H9 (cell line): ENCODE measurements around the gene STARD7. TPM values are rescaled to one million over a fixed set of nuclear protein-coding genes. Genes with fewer than 3 reads are reported as not detected.
"Not testable (repeated sequence)": the region's sequence is repeated elsewhere in the genome, so short reads cannot be mapped to it uniquely, and the experiment has no call there.

Source experiments
- DNase-seq: peaks from one replicate; pipeline ENCODE4 v3.0.0-alpha.2; 2017
- H2AFZ ChIP-seq: one replicate; pipeline ENCODE4 v1.6.1; 2013; ENCODE audit warnings: mild to moderate bottlenecking, low read length, control low read depth, moderate library complexity
- H2AK5ac ChIP-seq: 2 replicates; pipeline ENCODE4 v1.6.1; 2013; ENCODE audit warnings: low read length, control low read depth, mixed read lengths; ENCODE audit not compliant: insufficient read length
- H2BK120ac ChIP-seq: one replicate; pipeline ENCODE4 v1.6.1; 2013; ENCODE audit warnings: low read depth, mild to moderate bottlenecking, low read length, control low read depth, inconsistent platforms; ENCODE audit not compliant: poor library complexity, severe bottlenecking
- H2BK12ac ChIP-seq: 2 replicates; pipeline ENCODE4 v1.6.1; 2013; ENCODE audit warnings: low read length, control low read depth, mixed read lengths, low read depth; ENCODE audit not compliant: insufficient read length
- H2BK15ac ChIP-seq: 2 replicates; pipeline ENCODE4 v1.6.1; 2013; ENCODE audit warnings: low read depth, low read length, control low read depth
- H2BK20ac ChIP-seq: one replicate; pipeline ENCODE4 v1.6.1; 2013; ENCODE audit warnings: low read depth, mild to moderate bottlenecking, low read length, control low read depth, inconsistent platforms; ENCODE audit not compliant: poor library complexity, severe bottlenecking
- H2BK5ac ChIP-seq: 2 replicates; pipeline ENCODE4 v1.6.1; 2013; ENCODE audit warnings: low read length, control low read depth, mixed read lengths; ENCODE audit not compliant: insufficient read length
- H3K14ac ChIP-seq: 2 replicates; pipeline ENCODE4 v1.6.1; 2013; ENCODE audit warnings: low read length, control low read depth; ENCODE audit not compliant: insufficient read depth
- H3K18ac ChIP-seq: 2 replicates; pipeline ENCODE4 v1.6.1; 2013; ENCODE audit warnings: low read depth, mild to moderate bottlenecking, mixed read lengths, low read length, control low read depth; ENCODE audit not compliant: insufficient read length
- H3K23ac ChIP-seq: 2 replicates; pipeline ENCODE4 v1.6.1; 2013; ENCODE audit warnings: low read length, control low read depth, mixed read lengths, low read depth; ENCODE audit not compliant: insufficient read length
- H3K23me2 ChIP-seq: 2 replicates; pipeline ENCODE4 v1.6.1; 2013; ENCODE audit warnings: low read depth, mild to moderate bottlenecking, mixed read lengths, low read length, control low read depth; ENCODE audit not compliant: insufficient read length, poor library complexity, severe bottlenecking
- H3K27ac ChIP-seq: 2 replicates; pipeline ENCODE4 v1.5.1; 2013; ENCODE audit warnings: low read length, control low read depth, mixed read lengths, low read depth; ENCODE audit not compliant: insufficient read length
- H3K27me3 ChIP-seq: 2 replicates; pipeline ENCODE4 v1.6.1; 2013; ENCODE audit warnings: low read length, control low read depth, inconsistent platforms; ENCODE audit not compliant: insufficient read depth
- H3K4ac ChIP-seq: 2 replicates; pipeline ENCODE4 v1.6.1; 2013; ENCODE audit warnings: low read depth, mild to moderate bottlenecking, control low read depth, inconsistent platforms, low read length, moderate library complexity
- H3K4me1 ChIP-seq: 2 replicates; pipeline ENCODE4 v1.6.1; 2013; ENCODE audit warnings: low read length, control low read depth, inconsistent platforms; ENCODE audit not compliant: insufficient read depth
- H3K4me2 ChIP-seq: 2 replicates; pipeline ENCODE4 v1.6.1; 2013; ENCODE audit warnings: low read length, control low read depth, mixed read lengths; ENCODE audit not compliant: insufficient read length, insufficient read depth
- H3K56ac ChIP-seq: 2 replicates; pipeline ENCODE4 v1.6.1; 2013; ENCODE audit warnings: low read depth, mild to moderate bottlenecking, mixed read lengths, low read length, control low read depth; ENCODE audit not compliant: insufficient read length
- H3K79me1 ChIP-seq: 2 replicates; pipeline ENCODE4 v1.6.1; 2013; ENCODE audit warnings: low read depth, mild to moderate bottlenecking, moderate library complexity, low read length, control low read depth, inconsistent platforms; ENCODE audit not compliant: insufficient read depth, poor library complexity, severe bottlenecking
- H3K79me2 ChIP-seq: 2 replicates; pipeline ENCODE4 v1.6.1; 2013; ENCODE audit warnings: low read length, control low read depth, inconsistent platforms; ENCODE audit not compliant: insufficient read depth
- H3K9ac ChIP-seq: 2 replicates; pipeline ENCODE4 v1.6.1; 2013; ENCODE audit warnings: low read length, control low read depth, mixed read lengths; ENCODE audit not compliant: insufficient read length; ENCODE audit errors: extremely low read depth
- H3K9me3 ChIP-seq: one replicate; pipeline ENCODE4 v1.6.1; 2013; ENCODE audit warnings: low read depth, low read length, inconsistent platforms; ENCODE audit not compliant: control insufficient read depth
- H3T11ph ChIP-seq: one replicate; pipeline ENCODE4 v1.6.1; 2013; ENCODE audit warnings: mild to moderate bottlenecking, low read length, control low read depth, inconsistent platforms
- H4K20me1 ChIP-seq: one replicate; pipeline ENCODE4 v1.6.1; 2013; ENCODE audit not compliant: control insufficient read depth, insufficient read length, insufficient read depth
- H4K5ac ChIP-seq: 2 replicates; pipeline ENCODE4 v1.6.1; 2013; ENCODE audit warnings: low read depth, mild to moderate bottlenecking, mixed read lengths, low read length, control low read depth; ENCODE audit not compliant: insufficient read length
- H4K8ac ChIP-seq: replicated peaks from 2 replicates; pipeline ENCODE4 v1.6.1; 2013; ENCODE audit warnings: low read length, control low read depth, mixed read lengths, low read depth; ENCODE audit not compliant: insufficient read length
- H4K91ac ChIP-seq: 2 replicates; pipeline ENCODE4 v1.6.1; 2013; ENCODE audit warnings: low read depth, mild to moderate bottlenecking, moderate library complexity, mixed read lengths, low read length, control low read depth; ENCODE audit not compliant: insufficient read length
- H3K27ac Mint-ChIP-seq, 3 experiments: 2 replicates in 2 of 3; 3 replicates in 1 of 3; pipeline ENCODE4 v1.8.0; 2020 to 2021; ENCODE audit warnings: mixed read lengths in 3 of 3, mild to moderate bottlenecking in 1 of 3, moderate library complexity in 1 of 3
- H3K27me3 Mint-ChIP-seq: 2 replicates; pipeline ENCODE4 v1.8.0; 2021; ENCODE audit warnings: low read depth, mild to moderate bottlenecking, moderate library complexity, mixed read lengths
- H3K36me3 Mint-ChIP-seq, 3 experiments: 2 replicates in 2 of 3; 3 replicates in 1 of 3; pipeline ENCODE4 v1.8.0; 2020 to 2021; ENCODE audit warnings: low read depth in 3 of 3, mixed read lengths in 3 of 3; ENCODE audit not compliant: insufficient read depth in 1 of 3
- H3K4me1 Mint-ChIP-seq, 2 experiments: 2 replicates each; pipeline ENCODE4 v1.8.0; 2020; ENCODE audit warnings: mixed read lengths in 2 of 2
- H3K4me3 Mint-ChIP-seq, 2 experiments: 2 replicates in 1 of 2; 3 replicates in 1 of 2; pipeline ENCODE4 v1.8.0; 2020 to 2021; ENCODE audit warnings: mild to moderate bottlenecking in 2 of 2, mixed read lengths in 2 of 2, moderate library complexity in 1 of 2
- H3K9me3 Mint-ChIP-seq, 2 experiments: 2 replicates in 1 of 2; 3 replicates in 1 of 2; pipeline ENCODE4 v1.8.0; 2020; ENCODE audit warnings: mild to moderate bottlenecking in 2 of 2, mixed read lengths in 2 of 2, moderate library complexity in 1 of 2
- CTCF ChIP-seq: fragments of 200-600 bp; sonication (generic); conservative IDR thresholded peaks from 3 replicates; pipeline ENCODE4 v1.8.0; 2021; ENCODE audit warnings: antibody characterized with exemption, mild to moderate bottlenecking
- whole genome bisulfite sequencing: extraction: QIAGEN DNeasy Blood & Tissue Kit; methylation state at CpG from one replicate; pipeline ENCODE4 v1.1.7; 2013; ENCODE audit warnings: missing lambda C conversion rate, low lambda C conversion rate, mixed read lengths; ENCODE audit not compliant: insufficient read length; ENCODE audit errors: extremely low coverage; 5-methylcytosine and 5-hydroxymethylcytosine counted together
- total RNA-seq: library from RNA; stranded (reverse); gene quantifications from 2 replicates; pipeline ENCODE4 v1.2.1, GENCODE V29; 2021

STARD7 gene
- total RNA-seq, 1 experiment from 2014 or later, result 212 TPM

- no peak overlapping the region for H4K8ac ChIP-seq
- no peak overlapping the region for H3K27ac Mint-ChIP-seq
- no peak overlapping the region for H3K18ac ChIP-seq
- no peak overlapping the region for H3K23ac ChIP-seq
- H2AFZ ChIP-seq, result no peak overlapping the region
- H3K36me3 Mint-ChIP-seq, result no peaks in the 10 kb centered on the region
- H2BK20ac ChIP-seq, result no peak overlapping the region
- no peak overlapping the region for H3K14ac ChIP-seq
- H3K4me1 ChIP-seq, result no peaks in the 10 kb centered on the region
- no peak for DNase-seq
- no peak overlapping the region for H3K9ac ChIP-seq
- no peak for TF ChIP-seq CTCF
- no peak overlapping the region for H4K91ac ChIP-seq
- H4K5ac ChIP-seq, result no peak overlapping the region
- no peaks in the 10 kb centered on the region for H3K27me3 Mint-ChIP-seq
- no peak overlapping the region for H3K4me3 Mint-ChIP-seq
- H3K27me3 ChIP-seq, result no peaks in the 10 kb centered on the region
- no peak overlapping the region for H2BK12ac ChIP-seq
- peaks cover 11 to 16% of the 10 kb centered on the region in 2 experiments for H3K4me1 Mint-ChIP-seq
- H3K9me3 ChIP-seq, result no peaks in the 10 kb centered on the region
- H4K20me1 ChIP-seq, result no peaks in the 10 kb centered on the region
- no peak overlapping the region for H3K4me2 ChIP-seq
- H2BK15ac ChIP-seq, result no peak overlapping the region
- H3K9me3 Mint-ChIP-seq, result no peaks in the 10 kb centered on the region
- H3T11ph ChIP-seq, result no peak overlapping the region
- no peak overlapping the region for H3K27ac ChIP-seq
- H3K79me1 ChIP-seq, result no peaks in the 10 kb centered on the region
- WGBS, result no CpG with 5 or more reads among the region's 3 CpGs
- no peak overlapping the region for H2BK120ac ChIP-seq
- H3K4ac ChIP-seq, result no peak overlapping the region
- no peaks in the 10 kb centered on the region for H3K79me2 ChIP-seq
- no peak overlapping the region for H2BK5ac ChIP-seq
- no peak overlapping the region for H2AK5ac ChIP-seq
- H3K23me2 ChIP-seq, result no peaks in the 10 kb centered on the region
- H3K56ac ChIP-seq, result no peak overlapping the region
Measured at GRCh38 chr2:96225016-96225533, 16.4 kb upstream of the STARD7 start.

- WGBS, result no CpG with 5 or more reads among the region's 1 CpG
- not testable (repeated sequence) for H3K23ac ChIP-seq, H3K27ac Mint-ChIP-seq, H3K4ac ChIP-seq, H3K4me2 ChIP-seq, H2AK5ac ChIP-seq, H4K5ac ChIP-seq, H2BK120ac ChIP-seq, H2BK15ac ChIP-seq, H3K79me1 ChIP-seq, H3K23me2 ChIP-seq, H4K20me1 ChIP-seq, H3K4me3 Mint-ChIP-seq, H3K4me1 ChIP-seq, H4K91ac ChIP-seq, H3K9me3 ChIP-seq, H2AFZ ChIP-seq, H3K27ac ChIP-seq, H3K14ac ChIP-seq, H2BK12ac ChIP-seq, H3K79me2 ChIP-seq, H3K36me3 Mint-ChIP-seq, H3K27me3 Mint-ChIP-seq, H2BK5ac ChIP-seq, DNase-seq, H3K9ac ChIP-seq, H2BK20ac ChIP-seq, H3K18ac ChIP-seq, H4K8ac ChIP-seq, H3K9me3 Mint-ChIP-seq, H3K27me3 ChIP-seq, H3K56ac ChIP-seq, H3T11ph ChIP-seq
- peaks cover 11 to 16% of the 10 kb centered on the region in 2 experiments for H3K4me1 Mint-ChIP-seq
Measured at GRCh38 chr2:96221106-96221505, 12.5 kb upstream of the STARD7 start.
